Measurements from ENCODE around the gene MT1E.
"Not testable (repeated sequence)": the region's sequence is repeated elsewhere in the genome, so short reads cannot be mapped to it uniquely, and the experiment has no call there.

MT1E gene

DNA sequence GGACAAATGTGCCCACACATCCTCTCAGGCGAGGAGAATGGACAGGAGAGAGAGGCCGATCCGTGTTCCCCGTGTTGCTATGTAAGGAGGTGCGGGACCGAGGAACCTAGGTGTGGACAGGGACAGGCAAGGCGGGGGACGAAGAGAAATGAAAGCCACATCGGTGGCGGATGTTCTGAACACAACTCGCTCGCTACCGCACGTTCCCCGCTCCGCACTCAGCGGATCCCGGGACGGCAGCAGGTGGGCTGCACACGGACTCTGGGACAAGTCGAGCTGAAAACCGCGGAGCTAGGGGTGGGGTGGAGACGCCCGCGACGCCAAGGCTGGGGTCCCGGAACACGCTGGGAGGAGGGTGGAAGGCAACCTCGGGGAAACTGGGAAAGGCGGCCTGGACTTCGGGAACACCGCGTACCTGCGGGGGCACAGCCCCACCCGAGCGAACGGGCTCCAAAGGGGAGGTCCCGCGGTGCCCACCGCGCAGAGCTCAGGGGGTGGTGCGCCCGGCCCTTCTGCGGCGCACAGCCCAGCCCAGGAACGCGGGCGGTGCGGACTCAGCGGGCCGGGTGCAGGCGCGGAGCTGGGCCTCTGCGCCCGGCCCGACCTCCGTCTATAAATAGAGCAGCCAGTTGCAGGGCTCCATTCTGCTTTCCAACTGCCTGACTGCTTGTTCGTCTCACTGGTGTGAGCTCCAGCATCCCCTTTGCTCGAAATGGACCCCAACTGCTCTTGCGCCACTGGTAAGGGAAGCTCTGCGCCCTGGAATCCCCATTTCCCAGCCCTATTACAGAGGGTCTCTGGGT lies at the start of gene MT1E:
MT1E (plus strand) TSS at position 642 of the 803 bp plus-strand sequence; CDS start at position 713, 71 bp downstream.
- no peak for DNase-seq

DNA sequence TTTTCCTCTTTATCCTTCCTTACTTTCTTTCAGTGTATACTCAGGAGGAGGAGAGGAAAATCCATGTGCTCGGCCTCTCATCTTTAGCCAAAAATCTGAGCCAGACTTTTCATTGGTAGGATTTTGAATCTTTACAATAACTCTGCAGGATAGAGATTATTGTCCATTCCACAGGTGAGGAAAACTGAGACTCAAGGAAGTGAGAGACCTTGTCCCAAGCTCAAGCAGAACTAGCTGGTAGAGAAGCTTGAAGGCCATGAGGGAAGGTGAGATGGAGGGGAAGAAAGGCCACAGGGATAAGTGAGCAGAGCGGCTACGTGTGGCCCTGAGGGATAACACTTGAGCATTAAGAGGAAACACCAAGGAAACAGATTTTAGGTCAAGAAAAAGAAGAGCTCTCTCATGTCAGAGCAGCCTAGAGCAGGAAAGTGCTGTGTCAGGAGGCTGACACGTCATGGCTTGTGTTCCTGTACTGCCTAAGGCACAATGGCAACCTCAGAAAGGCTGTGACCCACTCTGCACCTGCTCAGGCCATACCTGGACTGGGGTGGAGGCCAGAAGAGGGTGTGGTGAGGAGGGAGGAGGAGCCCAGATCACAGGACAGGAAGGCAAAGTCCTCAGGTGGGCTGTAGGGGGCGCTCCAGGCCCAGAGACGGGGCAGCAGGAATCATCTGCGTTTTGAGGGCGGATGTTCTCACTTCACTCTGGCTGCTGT lies 48.8 kb upstream of the MT1E start:
- no peak for DNase-seq

DNA sequence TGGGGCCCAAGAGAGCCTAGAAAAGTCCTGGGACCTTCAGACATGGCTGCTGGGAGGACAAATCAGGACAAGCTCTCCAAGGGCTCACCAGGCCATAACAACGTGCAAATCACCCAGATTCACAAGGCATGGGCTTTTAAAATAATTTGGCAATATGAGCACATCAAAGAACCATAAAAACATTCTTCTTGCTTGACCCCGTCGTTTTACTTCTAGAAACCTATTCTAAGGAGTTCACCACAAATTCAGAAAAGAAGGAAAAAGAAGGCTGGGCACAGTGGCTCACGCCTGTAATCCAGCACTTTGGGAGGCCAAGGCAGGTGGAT lies 48.3 kb upstream of the MT1E start:
- no peak for DNase-seq

DNA sequence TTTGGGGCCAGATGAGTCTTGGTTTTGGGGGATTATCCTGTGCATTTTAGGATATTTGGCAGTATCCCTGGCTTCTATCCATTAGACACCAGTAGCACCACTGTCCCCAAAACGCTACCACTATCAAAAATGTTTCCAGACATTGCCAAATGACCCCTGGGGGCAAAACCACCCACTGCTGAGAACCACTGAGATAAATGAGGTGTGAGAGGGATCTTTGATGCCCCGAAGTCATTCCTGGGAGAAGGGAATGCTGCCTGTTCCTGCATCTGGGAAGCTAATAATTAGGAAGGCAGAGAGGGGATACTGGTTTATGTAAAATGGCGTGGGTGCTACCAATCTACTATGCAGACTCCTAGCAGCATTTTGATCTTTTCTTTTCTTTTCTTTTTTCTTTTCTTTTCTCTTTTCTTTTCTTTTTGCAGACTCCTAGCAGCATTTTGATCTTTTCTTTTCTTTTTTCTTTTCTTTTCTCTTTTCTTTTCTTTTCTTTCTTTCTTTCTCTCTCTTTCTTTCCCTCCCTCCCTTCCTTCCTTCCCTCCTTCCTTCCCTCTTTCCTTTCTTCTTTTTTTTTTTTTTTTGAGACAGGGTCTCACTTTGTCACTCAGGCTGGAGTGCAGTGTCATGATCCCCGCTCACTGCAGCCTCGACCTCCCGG lies 45.1 kb upstream of the MT1E start:
- DNase-seq = no peak

DNA sequence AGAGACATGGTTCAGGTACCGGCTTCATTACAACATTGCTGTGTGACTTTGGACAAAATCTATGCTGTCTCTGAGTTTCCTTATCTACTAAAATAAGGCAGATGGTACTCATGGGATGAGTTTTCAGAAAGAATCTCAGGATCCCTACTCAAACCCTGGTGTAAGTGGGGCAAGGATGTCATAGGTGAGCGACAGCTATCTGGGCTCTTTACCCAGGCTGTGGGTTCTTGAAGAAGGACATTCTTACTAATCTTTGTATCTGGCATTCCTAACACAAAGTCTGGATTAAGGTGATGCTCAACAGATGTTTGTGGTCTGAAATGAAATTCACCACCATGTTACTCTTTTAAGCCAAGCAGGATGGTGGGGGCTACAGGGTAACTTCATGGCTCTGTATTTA lies 42.7 kb upstream of the MT1E start:
- DNase-seq = not testable (repeated sequence)

DNA sequence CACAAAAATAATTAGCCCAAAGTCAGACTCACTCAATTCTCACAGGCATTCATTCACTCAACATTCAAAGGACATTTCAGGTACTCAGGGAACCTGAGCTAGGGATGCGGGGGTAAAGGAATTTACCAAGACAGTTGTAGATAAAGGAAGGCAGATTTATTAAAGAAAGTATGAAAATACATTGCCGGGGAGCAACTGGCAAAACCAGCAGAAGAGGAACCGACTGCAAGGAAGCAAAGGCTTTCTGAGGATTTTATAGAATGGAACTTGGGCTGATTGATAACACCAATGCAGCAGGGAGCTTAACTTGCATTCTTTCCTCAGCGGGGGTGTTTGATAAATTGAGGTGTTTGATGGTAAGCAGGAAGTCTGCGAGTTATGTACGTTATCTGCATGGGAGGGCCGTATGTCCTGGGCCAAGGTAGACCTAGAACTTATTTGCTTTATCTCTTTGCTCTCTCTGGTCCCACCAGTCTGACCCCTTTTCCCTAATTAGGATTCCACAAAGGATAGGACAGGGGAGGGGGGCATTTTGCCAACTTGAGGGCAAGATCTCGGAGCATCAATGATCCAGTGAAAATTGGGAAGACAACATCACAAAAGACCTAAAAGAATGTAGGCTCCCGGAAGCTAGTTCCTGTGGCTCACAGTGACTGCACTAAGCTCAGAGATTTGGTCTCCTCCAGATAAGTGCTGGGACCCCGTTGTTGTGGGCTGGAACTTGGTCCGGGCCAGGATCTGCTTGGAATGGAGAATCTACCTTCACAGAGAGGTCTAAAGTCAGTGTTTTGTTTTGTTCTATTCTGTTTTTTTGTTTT lies 42.0 kb upstream of the MT1E start:
- DNase-seq = no peak

DNA sequence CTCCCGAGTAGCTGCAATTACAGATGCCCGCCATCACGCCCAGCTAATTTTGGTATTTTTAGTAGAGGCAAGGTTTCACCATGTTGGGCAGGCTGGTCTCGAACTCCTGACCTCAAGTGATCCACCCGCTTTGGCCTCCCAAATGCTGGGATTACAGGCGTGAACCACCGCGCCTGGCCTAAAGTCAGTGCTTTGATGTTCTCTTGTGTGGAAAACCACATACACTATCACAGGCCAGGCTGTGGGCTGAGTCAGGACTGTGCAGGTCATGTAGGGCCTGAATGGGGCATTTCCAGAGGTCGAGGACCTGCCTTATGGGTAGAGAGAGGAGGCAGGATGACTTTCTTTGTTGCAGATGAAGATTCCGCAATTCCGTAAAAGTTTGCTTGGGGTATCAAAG lies 41.3 kb upstream of the MT1E start:
- DNase-seq = no peak

DNA sequence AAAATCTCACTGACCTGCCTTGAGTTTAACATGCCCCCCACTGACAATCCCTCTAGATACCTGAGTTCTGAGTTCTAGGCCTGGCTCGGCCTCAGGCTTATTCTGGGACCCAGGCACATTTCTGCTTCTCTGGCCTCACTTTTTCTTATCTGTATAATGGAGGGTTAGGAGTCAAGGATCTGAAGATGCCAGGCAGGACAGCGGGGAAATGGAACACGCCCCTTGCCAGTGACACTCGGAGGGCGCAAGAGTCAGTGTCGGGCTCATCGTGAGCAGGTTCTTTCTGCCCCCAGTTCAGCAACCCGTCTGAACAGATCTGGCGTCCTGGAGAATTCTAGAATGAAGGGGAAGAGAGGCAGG lies 36.8 kb upstream of the MT1E start:
- no peak for DNase-seq

DNA sequence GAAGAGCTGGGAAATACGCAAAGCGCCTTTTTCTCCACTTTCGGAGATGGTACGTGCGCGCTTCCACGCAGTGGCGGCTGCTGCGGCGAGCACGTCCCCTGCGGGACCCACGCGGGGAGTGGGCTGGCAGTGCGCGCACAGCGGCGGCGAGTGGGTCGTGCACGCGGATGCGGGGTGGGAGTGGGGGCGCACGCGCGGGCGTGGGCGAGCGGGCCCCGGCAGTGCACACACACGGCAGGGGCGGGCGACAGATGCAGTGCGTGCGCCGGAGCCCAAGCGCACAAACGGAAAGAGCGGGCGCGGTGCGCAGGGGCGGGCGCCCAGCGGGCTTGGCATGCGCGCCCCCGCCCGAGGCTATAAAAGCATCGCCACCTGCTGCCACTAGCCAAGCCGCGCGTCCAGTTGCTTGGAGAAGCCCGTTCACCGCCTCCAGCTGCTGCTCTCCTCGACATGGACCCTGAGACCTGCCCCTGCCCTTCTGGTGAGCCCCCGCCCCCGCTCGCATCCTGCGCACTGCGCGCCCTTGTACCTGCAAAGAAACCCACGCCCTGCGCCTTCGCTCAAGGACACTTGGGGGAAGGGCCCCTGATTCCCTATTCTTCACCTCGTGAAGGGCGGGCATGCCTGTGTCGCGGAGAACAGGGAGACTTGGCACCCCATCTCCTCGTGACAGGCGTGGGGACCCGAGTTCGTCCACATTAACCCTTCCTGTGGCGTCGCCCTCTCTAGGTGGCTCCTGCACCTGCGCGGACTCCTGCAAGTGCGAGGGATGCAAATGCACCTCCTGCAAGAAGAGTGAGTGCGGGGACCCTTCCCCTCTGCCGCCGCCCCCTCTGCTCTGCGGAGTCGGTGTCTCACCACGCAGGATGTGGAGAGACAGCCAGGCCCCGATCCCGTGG lies 36.2 kb upstream of the MT1E start, which contains the start of gene MT3:
MT3 (plus strand) TSS at position 388 of the 899 bp plus-strand sequence; CDS start at position 451, 63 bp downstream.
- peak; percentile 6 for DNase-seq

DNA sequence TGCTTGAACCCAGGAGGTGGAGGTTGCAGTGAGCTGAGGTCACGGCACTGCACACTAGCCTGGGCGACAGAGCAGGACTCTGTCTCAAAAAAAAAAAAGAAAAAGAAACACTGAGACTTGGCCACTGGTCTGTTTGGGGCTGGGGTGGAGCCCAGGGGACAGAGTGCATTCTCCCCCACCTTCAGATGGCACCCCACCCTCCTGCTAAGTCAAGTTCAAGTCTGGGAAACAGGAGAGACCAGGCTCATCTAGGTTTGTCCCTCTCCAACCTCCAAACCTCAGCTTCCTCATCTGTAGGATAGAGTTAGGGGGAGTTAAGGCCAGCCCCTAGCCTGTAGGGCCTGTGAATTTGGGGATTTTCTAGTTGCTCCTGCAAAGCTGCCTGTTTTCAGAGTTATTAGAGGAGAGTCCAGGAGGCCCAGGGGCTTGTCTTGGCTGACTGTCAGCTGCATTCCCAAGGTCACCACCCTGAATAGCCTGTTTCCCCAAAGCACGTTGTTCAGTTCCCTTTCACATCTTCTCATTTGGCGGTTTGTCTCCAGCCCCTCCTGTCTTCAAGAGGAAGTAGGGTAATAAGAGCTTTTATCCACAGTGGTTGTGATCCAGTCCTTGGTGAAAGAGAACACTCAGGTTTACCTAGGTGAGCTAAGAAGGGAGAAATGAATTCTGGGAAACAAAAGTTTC lies 34.1 kb upstream of the MT1E start:
- no peak for DNase-seq

DNA sequence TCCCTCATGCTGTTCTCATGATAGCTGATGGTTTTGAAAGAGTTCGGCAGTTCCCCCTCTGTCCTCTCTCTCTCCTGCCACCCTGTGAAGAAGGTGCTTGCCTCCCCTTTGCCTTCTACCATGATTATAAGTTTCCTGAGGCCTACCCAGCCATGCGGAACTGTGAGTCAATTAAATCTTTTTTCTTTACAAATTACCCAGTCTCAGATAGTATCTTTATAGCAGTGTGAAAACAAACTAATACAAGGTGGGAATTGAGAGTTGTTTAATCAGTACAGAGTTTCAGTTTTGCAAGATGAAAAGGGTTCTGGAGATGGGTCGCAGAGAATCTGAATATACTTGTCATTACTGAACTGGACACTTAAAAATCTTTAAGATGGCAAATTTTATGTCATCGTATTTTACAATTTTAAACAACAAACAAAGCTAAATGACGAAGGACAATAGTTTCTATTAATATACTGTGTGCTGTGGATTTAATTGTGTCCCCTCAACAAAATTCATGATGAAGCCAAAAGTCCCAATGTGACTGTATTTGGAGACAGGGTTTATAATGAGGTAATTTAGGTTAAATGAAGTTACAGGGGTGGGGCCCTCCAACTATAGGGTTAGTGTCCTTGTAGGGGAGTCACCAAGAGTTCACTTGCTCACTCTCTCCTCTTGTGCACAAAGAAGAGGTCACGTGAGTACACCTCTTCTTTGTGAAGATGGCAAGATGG lies 31.8 kb upstream of the MT1E start:
- no peak for DNase-seq

DNA sequence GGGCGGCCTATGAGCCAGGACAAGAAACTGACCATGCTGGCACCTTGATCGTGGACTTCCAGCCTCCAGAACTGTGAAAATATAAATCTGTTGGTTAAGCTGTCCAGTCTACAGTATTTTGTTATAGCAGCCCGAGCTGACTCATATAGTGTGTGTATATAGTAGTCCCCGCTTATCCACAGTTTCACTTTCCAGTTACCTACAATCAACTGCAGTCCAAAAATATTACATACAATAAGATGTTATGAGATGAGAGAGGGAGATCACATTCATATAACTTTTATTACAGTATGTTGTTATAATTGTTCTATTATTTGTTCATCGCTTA lies 31.3 kb upstream of the MT1E start:
- DNase-seq = no peak

DNA sequence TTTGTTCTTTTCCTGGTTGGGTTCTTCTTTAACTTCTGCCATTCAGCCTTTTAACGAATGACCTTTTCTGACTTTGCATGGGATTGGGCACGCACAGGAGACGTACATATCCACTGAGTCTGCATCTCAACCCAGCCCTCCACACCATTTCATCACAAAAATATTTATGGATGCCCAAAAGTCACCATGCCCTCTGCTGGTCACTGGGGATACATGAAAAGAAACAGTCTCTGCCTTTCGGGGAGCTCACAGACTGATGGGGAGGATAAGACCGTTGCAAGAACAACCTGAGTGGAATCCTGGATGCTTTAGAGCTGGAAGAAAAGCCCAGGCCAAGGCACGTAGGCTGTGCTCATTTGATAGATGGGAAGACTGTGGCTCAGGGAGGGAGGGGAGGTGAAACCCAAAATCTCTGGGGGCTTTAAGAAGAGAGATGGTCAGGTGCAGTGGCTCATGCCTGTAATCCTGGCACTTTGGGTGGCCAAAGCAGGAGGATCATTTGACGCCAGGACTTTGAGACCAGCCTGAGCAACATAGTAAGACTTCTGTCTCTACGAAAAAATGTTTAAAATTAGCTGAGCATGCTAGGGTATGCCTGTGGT lies 25.1 kb upstream of the MT1E start:
- peak; percentile 0 for DNase-seq

DNA sequence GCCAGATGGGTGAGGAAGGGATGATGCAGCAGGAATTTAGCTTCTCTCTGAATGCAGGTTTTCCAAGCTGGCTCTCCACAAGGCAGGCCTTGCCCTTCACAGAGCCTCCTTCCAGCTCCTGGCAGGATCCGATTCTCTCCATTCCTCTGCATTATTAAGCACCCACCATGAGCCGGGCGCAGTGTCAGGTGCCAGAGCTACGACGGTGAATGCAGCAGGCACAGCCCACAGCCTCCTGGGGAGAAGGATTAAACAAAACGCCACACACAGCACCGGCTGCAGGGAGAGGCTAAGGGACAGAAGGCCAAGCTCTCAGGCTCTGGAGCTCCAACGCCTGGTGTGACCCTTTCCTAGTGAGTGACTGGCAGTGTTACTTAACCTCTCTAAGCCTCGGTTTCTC lies 24.3 kb upstream of the MT1E start:
- no peak for DNase-seq

DNA sequence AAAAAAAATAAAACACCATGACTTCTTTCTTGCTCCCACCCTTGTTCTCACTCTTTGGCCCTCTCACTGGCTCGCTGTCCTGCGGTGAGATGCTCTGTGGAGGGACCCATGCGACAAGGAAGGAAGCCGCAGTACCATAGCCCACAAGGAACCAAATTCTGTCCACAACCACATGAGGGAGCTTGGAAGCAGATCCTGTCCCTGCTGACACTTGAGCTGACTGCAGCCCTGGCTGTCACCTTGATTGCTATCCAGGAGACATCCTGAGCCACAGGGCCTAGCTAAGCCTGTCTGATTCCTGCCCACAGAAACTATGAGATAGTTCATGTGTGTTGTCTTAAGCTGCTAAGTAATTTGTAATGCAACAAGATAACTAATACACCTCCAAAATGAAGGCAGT lies 22.0 kb upstream of the MT1E start:
- DNase-seq = peak; percentile 0

DNA sequence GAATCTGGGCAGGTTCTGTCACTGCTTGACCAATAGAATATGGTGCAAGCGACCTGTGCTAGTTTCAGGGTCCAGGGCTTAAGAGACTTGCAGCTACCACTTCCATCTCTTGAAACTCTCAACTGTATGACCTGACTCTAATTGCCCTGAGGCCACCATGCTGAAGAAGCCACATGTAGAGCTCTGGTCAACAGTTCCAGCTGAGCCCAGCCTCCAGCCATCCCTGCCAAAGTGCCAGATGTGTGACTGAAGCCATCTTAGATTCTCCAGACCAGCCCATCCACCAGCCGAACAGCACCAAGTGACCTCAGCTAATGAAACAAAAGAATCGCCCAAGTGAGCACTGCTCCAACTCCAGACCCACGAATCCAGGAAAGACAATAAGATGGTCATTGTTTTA lies 20.6 kb upstream of the MT1E start:
- DNase-seq = no peak

DNA sequence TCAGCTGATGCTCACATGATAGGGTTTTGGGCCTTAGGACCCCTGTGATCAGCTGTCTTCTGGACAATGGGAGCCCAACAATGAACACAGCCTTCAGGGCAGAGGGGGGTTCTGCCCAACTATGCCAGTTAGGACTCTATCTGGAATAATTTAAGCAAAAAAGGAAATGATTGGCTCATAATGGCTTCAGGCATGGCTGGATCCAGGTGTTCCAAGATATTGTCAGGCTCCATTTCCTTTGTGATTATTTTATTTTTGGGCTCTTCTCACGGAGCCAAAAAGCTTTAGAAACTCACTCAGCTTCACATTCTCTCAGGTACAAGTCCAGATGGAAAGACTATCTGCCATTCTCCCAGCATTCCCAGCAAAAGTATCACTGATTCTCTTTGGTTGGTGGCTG lies 20.1 kb upstream of the MT1E start:
- DNase-seq = no peak

DNA sequence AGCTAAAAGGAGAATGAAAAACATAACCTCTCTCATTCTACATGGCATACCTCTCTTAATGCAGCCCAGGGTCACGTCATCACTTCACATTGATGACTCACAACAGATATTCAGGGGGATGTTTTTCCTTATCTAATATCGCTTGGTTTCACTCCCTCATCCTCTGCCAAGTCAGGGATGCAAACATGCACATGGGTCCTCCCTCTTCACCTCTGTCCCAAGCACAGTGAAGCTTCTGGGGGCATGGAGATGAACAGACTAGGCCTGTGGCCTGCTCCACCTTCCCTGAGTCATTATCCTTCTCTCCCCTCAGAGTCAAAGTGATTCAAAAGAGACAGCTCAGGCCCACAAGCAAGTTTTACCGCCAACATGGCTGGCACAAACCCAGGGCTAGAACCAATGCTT lies 19.5 kb upstream of the MT1E start:
- no peak for DNase-seq

DNA sequence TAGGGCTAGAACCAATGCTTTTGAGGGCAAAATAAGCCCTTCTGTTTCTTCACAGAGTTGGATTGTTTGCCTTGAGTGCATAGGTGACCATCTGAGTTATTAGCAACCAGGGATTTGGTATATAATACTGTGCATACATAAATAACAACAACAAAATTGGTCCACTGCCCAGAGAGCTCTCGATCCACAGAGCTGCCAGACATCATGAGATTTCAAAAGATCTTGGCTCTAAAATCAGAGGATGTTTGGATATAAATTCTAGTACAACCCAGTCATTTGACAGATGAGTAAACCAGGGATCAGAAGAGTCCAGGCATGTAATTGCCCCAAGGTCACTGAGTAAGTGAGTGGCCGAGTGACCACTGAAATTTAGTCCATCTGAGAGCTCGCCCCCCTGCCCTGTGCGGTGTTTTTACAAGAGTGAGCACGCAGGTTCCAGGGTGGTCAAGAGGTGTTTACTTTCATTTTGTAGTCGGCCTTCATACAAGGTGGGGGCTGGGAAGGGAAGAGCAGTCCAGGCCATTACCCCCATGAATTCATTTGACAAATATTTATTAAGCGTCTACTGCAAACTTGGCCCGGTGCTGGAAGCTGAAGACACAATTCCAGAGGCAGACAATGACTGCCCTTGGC lies 19.0 kb upstream of the MT1E start:
- DNase-seq = no peak

DNA sequence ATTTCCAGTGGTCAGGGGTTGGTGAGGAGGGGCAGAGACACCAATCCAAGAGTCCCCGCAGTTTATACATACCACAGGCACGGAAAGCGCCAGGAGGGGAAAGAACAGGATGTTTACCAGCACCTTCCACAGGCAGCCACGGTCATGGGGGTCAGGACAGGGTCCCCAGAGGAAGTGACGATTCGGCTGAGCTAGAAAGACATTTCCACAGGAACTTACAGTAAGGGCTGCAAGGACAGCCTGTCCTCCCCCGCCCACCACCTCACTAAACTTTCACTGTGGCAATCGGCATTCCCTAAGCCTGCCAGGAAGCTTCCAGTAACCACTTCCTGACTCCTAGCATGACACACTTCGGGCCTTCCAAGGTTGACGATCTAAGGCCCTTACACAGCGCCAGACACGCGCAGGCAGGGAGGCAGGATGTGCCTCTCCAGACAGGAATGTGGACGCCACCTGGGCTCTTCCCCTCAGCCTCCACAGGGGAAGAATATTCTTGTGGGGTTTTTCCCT lies 18.4 kb upstream of the MT1E start:
- DNase-seq = no peak

All from NCI-H2081 treated with DMSO at 0.1 percent for 48 hours (cell line).